ENCODE measurements around the gene MRPL11.

MRPL11 gene

DNA sequence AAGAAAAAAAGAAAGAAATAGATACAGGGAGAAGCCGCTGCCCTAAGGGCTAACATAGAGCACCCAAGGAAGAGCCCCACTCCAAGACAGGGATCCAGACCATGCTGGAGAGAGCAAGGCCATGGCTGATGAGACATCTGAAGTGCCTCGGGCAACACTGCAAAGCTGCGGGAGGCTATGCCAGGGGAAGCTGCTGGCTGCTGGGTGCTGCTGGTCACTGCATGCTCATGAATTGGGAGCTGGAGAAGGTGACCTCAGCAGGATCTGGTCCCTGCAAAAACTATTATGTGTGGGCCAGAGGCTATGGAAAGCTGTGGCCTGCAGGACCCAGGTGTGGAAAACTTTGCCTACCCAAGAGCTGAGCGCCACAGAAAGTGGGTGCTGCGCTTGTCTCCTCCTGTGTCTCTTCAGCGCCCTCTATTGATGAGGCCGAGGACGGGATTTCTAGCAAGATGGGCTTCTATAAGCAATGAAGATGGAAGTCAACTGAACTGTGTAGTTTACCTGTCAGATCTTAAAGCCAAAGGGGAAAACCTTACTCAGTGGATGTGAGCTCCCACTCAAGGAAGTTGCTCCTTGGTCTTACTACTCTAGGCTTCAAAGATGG lies 49.8 kb downstream of the MRPL11 start:
- DNase-seq (ENCODE audit: low read depth): peak; percentile 59

GRCh38 chr11:66386171-66387069 lies 52.2 kb downstream of the MRPL11 start:
- DNase-seq (ENCODE audit: low read depth): peak; percentile 73

Data from stimulated activated CD8-positive, alpha-beta memory T cell treated with anti-CD3 and anti-CD28 coated beads, Interleukin-4, amount 100 ng/mL, for 24 hours (primary cell).